LNCaP clone FGC (cell line): ENCODE measurements around the gene ZFP30.
A peak's percentile ranks its signal among the peaks of the same experiment; 100 is the strongest.
"Not testable (repeated sequence)": the region's sequence is repeated elsewhere in the genome, so short reads cannot be mapped to it uniquely, and the experiment has no call there.

Experiments
- DNase-seq: peaks from one replicate; pipeline ENCODE4 v3.0.0-alpha.2; 2011; ENCODE audit warnings: low read depth
- H3K4me3 ChIP-seq: 2 replicates; pipeline ENCODE4 v1.5.1; 2011; ENCODE audit warnings: mild to moderate bottlenecking, low read depth, low read length, control low read depth
- CTCF ChIP-seq: IDR thresholded peaks from 2 replicates; pipeline ENCODE4 v1.5.1; 2012; ENCODE audit warnings: mild to moderate bottlenecking; ENCODE audit not compliant: control insufficient read depth, insufficient read depth; ENCODE audit errors: extremely low read depth

ZFP30 gene

DNA sequence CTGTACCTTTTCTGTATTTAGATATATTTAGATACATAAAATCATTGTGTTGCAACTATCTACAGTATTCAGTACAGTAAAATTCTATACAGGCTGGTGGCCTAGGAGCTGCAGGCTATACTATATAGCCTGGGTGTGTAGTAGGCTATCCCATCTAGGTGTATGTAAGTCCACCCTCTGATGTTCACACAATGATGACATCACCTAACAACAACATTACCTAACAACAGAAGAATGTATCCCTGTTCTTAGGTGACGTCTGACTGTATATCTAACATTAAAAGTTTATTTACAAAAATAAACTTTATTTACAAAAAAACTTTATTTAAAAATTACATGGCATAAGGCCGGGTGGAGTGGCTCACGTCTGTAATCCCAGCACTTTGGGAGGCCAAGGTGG, 28.3 kb upstream of the ZFP30 start:
- no peak for TF ChIP-seq CTCF
- H3K4me3 ChIP-seq: no peak overlapping the region
- no peak for DNase-seq

GRCh38 chr19:37669450-37669914, 14.2 kb upstream of the ZFP30 start:
- no peak for DNase-seq
- no peak for TF ChIP-seq CTCF
- no peak overlapping the region for H3K4me3 ChIP-seq

GRCh38 chr19:37657157-37657556, 1.9 kb upstream of the ZFP30 start:
- not testable (repeated sequence) for H3K4me3 ChIP-seq, DNase-seq

- H3K4me3 ChIP-seq: peak overlapping the region; percentile 93
- peak; percentile 46 for DNase-seq
- no peak for TF ChIP-seq CTCF
These were observed 565 bp upstream of the ZFP30 start for GRCh38 chr19:37655689-37656371.

DNA sequence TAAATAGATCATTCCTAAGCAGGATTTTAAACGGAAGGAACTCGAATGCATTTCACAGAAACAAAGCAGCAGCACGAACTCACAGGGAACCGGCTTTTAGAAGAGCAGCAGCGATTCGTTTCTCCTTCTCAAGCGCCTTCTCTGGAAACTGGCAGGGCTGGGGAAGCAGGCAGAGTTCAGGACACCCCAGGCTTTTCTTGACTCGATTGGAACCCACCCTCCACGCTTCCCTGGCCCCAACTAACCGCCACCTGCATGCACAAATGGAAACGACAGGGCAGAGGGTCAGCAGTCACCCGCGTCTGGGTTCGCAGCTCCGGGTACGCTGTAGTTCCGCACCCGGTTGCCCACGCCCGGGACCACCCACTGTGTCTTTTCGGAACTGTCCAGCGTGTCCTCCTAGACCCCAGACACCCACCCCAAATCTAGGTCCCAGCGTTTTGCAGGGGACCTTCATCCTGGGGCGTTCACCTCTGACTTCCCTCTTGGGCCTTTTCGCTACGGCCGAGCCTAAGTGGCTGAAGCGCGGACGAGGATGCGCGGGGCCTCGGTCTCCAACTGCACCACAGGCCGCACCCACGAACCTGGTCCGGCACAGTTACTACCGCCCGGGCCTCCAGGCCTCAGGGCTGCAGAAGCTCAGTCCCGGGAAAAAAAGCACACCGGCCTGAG, 500 bp downstream of the ZFP30 start:
- TF ChIP-seq CTCF: no peak
- peak overlapping the region; percentile 93 for H3K4me3 ChIP-seq
- peak; percentile 10 for DNase-seq

DNA sequence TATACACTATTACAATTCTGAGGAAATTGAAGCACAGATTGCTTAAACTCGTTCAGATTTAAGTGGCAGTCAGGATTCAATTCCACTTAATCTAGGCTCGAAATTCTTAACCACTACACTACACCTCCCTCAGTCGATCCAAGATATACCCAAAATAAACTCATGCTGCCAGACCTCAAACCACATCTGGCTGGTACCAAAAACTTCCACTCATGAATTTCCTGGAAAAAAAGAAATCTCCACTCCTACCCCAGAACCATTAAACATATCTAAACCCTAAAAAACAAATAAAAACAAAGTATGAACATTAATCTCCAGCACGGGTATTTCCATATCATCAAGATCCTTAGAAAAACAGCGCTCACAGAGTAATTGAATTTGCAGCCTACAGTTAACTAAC, 1.1 kb downstream of the ZFP30 start:
- H3K4me3 ChIP-seq: peak overlapping the region; percentile 93
- no peak for DNase-seq
- no peak for TF ChIP-seq CTCF

DNA sequence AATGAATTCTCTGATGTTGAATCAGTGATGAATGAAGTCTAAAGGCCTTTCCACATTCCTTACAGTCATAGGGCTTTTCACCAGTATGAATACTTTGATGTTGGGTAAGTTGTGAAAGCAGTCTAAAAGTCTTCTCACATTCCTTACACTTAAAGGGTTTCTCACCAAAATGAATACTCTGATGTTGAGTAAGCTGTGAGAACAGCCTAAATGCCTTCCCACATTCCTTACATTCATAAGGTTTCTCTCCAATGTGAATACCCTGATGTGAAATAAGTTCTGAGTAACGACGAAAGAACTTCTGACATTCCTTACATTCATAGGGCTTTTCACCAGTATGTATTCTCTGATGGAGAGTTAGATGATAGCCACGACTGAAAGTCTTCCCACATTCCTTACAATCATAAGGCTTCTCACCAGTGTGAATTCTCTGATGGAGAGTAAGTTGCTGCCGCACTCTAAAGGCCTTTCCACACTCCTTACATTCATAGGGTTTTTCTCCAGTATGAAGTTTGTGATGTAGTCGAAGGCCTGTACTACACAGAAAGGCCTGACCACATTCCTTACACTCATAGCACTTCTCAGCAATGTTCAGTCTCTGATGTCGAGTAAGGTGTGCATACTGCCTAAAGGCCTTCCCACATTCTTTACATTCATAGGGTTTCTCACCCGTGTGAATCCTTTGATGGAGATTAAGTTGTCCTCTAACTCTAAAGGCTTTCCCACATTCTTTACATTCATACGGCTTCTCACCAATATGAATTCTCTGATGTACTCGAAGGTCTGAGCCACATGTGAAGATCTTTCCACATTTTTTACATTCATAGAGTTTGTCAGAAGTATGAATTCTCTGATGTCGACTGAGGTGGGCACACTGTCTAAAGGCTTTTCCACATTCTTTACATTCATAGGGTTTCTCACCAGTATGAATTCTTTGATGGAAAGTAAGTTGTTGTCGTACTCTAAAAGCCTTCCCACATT, 19.9 kb downstream of the ZFP30 start:
- H3K4me3 ChIP-seq: no peak overlapping the region
- DNase-seq: no peak
- TF ChIP-seq CTCF: no peak
